ENCODE results near the gene NRAP.

The NRAP gene, protein sequence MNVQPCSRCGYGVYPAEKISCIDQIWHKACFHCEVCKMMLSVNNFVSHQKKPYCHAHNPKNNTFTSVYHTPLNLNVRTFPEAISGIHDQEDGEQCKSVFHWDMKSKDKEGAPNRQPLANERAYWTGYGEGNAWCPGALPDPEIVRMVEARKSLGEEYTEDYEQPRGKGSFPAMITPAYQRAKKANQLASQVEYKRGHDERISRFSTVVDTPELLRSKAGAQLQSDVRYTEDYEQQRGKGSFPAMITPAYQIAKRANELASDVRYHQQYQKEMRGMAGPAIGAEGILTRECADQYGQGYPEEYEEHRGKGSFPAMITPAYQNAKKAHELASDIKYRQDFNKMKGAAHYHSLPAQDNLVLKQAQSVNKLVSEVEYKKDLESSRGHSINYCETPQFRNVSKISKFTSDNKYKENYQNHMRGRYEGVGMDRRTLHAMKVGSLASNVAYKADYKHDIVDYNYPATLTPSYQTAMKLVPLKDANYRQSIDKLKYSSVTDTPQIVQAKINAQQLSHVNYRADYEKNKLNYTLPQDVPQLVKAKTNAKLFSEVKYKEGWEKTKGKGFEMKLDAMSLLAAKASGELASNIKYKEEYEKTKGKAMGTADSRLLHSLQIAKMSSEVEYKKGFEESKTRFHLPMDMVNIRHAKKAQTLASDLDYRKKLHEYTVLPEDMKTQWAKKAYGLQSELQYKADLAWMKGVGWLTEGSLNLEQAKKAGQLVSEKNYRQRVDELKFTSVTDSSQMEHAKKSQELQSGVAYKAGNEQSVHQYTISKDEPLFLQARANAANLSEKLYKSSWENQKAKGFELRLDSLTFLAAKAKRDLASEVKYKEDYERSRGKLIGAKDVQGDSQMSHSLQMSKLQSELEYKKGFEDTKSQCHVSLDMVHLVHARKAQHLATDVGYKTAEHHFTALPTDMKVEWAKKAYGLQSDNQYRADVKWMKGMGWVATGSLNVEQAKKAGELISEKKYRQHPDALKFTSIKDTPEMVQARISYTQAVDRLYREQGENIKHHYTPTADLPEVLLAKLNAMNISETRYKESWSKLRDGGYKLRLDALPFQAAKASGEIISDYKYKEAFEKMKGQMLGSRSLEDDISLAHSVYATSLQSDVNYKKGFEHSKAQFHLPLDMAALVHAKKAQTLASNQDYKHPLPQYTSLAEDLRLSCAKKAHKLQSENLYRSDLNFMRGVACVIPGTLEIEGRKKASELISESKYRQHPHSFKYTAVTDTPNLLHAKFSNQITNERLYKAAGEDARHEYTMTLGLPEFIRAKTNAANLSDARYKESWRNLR (N-terminal part only)

DNA sequence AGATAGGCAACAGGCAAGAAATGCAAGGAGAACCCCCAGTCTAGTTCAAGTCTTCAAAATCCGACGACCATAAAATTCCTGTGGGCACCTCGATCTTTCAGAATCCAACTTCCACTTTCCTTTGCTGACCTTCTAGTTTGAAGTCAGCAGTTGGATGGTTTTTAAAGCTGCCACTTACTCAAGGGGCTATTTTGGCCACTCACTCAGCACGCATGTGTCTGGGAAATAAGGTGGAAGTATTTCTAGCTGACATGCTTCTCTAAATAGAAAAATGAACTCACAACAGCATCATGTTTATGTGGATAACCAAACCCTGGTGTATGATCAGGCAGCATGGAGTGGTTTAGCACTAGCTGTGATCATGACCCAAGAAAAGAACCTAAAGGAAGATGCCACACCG is at the start of gene NRAP:
Gene NRAP (minus strand): TSS at position 134 of the 400 bp plus-strand sequence. CDS start 159 bp downstream, outside the sequence.
- no peak for DNase-seq (ENCODE audit: low read depth in 2 of 2)

- DNase-seq (ENCODE audit: low read depth in 2 of 2), result no peak
These were observed 49.8 kb upstream of the NRAP start for GRCh38 chr10:113713640-113713982.

DNA sequence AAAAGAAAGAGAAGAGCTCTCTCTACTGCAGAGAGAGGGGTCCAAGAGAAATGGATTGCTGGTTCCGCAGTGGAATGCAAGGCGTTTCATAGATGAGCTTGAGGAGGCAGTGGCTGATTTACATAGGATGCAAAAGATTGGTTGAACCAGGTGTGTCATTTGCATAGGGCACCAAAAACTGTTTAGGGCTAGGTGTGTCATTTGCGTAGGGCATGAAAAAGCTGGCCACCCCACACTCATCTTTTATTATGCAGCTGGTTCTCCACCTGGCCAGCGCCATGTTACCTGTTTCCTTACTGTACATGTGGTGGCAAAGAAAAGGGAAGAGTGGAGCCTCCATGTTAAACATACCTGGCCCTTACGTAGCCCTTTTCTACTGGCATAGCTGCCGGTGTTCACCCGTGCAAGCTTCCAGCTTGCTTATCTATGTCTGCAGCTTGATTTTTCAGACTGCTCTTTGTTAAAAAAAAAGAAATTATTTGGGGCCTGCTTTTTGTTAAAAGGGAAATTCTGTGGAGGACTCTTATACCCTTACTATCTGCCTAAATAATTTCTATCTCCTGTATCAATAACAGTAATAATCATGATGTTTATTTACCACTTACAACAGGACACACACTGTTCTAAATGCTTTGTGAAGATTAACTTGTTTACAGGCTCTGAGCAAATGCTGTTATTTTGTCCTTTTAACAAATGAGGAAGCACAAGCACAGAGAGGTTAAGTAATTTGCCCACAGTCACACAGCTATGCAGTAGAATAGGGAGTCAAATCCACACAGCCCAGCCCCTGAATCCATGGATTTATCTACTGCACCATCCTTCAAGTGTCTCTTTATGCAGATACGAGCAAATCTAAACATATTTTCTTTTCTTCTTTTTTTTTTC is 49.2 kb upstream of the NRAP start:
- DNase-seq (ENCODE audit: low read depth in 2 of 2), result no peak

GRCh38 chr10:113712024-113712423 is 48.2 kb upstream of the NRAP start:
- no peak for DNase-seq (ENCODE audit: low read depth in 2 of 2)

- no peak for DNase-seq (ENCODE audit: low read depth in 2 of 2)
These were observed 47.3 kb upstream of the NRAP start for GRCh38 chr10:113711142-113711541.

DNA sequence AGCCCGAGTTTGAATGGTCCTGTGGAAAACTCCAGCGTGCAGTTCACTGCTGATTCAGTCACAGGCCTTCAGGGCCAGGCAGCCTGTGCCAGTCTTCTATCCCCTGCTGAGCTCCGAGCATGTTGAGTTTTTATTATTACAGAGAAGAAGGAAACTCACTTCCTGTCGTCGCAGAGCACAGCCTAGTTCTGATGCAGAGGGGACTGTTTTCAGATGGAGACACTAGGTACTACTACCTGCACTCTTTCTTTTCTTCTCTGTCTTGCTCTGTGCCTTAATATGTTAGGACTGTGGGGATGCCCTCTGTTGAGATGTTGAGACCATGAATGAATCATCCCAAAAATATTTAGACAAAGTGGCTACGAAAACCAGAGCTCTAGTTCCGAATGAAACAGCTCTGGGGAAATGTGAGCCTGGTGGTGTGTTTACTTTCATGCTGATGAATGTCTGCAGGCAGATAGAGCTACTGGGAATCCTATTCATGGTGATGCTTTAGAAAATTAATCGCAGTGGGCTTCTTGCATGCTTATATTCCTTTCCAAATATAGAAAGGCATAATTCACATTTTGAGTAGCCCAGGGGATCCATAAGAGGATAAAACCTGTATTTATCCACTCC is 45.5 kb upstream of the NRAP start:
- no peak for DNase-seq (ENCODE audit: low read depth in 2 of 2)

GRCh38 chr10:113708640-113709039 is 44.8 kb upstream of the NRAP start:
- DNase-seq (ENCODE audit: low read depth in 2 of 2), result no peak

- DNase-seq (ENCODE audit: low read depth in 2 of 2), result no peak
These were observed 42.8 kb upstream of the NRAP start for GRCh38 chr10:113706623-113707022.

DNA sequence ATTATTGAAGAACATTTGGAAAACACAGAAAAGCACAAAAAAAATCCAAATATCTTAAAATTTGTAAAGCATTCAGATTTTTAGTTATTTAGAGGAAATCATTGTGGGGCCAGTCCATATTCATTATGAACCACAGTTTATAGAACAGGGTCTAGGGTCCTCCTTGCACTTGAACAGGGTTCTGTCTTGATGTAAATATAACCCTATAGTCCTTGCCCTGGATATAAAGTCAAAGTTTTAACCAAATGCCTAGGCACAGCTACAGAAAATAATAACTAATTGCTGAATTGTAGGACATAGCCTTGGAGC is 41.5 kb upstream of the NRAP start:
- no peak for DNase-seq (ENCODE audit: low read depth in 2 of 2)

DNA sequence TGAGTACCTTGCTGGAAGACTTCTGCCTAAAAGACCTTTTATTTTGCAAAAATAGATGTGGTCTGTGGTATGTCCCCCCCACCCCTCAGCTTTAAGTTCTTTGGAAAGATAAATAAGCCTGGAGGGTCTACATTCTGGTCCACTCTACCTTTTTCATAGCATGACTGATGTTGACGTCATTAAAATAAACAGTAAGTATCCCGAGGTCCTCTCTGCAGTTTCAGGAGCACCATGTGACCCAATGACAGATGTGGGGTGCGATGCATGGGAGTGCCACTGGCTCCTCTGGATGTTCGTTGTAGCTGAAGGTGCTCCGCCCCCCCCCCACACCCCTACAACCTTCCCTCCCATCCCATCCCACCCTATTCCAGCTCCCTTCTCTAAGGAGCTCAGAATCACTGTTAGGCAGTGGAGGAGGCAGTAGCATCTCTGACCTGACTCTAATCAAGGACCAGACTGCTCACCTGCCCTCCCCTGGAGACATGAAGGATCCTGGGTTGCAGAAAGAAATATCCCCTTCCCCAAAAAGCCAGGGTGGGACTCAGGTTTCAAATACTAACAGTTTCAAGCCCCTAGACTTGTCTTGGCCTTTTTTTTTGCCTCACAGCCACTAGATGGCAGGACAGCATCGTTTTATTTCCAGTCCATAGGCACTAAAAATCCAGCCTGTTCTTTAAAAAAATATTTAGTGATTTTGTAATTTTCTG is 40.9 kb upstream of the NRAP start:
- DNase-seq (ENCODE audit: low read depth in 2 of 2), result no peak

DNA sequence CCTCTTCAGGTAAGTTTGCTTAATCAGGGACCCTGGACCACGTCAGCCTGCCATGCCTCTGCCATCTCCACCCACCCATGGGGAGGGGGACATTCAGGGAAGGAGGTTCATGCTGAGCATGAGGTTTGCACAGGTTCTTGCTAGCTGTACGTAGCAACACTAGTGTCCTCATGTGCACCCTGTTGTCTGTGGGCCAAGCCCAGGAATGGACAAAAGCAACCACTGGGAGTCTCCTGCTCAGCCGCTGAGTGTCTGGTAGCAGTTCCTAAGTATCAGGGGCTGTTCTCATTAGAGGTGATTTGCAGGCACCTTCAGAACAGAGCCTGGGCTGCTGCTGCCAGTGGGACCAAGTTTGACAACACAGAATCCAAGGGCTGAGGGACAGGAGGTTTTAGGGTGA is 33.8 kb upstream of the NRAP start:
- no peak for DNase-seq (ENCODE audit: low read depth in 2 of 2)

- no peak for DNase-seq (ENCODE audit: low read depth in 2 of 2)
These were observed 31.9 kb upstream of the NRAP start for GRCh38 chr10:113695691-113696090.

- no peak for DNase-seq (ENCODE audit: low read depth in 2 of 2)
These were observed 29.5 kb upstream of the NRAP start for GRCh38 chr10:113693348-113693747.

GRCh38 chr10:113692271-113692670 is 28.4 kb upstream of the NRAP start:
- DNase-seq (ENCODE audit: low read depth in 2 of 2), result no peak

DNA sequence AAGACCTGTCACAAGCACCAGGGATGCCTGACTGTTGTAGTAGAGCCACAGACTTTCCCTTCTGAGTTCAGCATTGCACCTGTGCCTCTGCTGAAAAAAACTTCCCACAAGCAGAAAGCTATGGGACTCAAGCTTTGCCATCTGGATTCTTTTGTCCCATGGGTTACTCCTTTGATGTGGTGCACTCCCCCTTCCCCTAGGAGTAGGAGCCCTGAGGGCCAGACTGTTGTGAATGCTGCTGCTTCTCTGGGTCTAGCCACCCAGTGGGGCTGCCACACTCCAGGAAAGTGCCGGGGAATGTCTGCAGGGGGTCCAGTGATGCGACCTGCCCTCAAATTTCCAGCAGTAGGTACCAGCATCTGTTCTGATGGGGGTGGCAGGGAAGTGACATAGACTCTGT is 27.5 kb upstream of the NRAP start:
- no peak for DNase-seq (ENCODE audit: low read depth in 2 of 2)

DNA sequence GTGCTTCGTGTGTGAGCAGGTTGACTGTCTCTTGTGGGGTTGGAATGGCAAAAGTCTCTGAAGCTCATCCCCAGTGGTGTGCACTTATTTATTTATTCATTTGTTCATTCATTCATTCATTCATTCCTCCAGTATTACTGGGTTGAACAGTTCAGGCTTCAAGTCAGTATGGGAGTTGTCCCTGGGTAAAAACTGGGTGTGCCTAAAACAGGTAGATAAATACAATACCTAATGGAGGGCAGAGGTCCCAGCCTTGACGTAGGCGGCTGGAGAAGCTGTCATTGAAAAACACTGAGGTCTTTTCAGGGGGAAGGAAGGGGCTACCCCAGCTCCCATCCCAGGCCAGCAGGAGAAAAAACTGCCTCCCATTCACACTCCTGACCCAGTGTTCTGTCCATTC is 26.9 kb upstream of the NRAP start:
- no peak for DNase-seq (ENCODE audit: low read depth in 2 of 2)

DNA sequence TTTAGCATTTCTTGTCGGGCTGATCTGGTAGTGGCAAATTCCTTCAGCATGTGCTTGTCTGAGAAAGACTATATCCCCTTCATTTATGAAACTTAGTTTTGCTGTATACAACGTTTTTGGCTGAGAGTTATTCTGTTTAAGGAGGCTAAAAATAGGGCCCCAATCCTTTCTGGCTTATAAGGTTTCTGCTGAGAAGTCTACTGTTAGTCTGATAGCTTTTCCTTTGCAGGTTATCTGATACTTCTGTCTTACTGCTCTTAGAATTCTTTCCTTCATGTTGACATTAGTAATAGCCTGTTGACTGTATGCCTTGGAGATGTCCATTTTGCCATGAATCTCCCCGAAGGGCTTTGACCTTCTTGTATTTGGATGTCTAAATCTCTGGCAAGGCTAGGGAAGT is 25.7 kb upstream of the NRAP start:
- DNase-seq (ENCODE audit: low read depth in 2 of 2), result no peak

DNA sequence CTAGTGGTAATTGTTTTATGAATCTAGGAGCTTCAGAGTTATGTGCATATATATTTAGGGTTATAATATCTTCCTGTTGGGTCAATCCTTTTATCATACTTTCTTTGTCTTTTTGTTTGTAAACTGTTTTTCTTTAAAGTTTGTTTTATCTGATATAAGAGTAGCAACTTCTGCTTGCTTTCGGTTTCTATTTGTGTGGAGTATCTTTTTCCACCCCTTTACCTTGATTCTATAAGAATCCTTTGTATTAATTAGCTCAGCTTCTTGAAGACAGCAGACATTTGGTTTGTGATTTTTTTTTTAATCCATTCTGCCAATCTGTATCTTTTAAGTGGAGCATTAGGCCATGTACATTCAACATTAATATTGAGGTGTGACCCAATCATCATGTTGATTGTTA is 25.2 kb upstream of the NRAP start:
- no peak for DNase-seq (ENCODE audit: low read depth in 2 of 2)

DNA sequence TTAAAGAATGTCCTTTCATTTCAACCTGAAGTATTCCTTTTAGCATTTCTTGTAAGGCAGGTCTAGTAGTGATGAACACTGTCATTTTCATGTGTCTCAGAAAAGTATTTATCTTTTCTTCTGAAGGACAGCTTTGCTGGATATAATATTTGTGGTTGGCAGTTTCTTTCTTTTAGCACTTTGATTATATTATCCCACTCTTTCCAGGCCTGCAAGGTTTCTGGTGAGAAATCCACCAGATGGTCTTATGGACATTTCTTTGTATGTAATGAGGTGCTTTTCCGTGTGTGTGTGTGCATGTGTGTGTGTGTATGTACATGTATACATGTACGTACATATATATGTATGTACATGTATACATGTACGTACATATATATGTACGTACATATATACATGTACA is 23.2 kb upstream of the NRAP start:
- DNase-seq (ENCODE audit: low read depth in 2 of 2), result no peak

- DNase-seq (ENCODE audit: low read depth in 2 of 2), result no peak
These were observed 22.2 kb upstream of the NRAP start for GRCh38 chr10:113686028-113686427.

Data from stimulated activated CD4-positive, alpha-beta T cell treated with anti-CD3 and anti-CD28 coated beads, Interleukin-1b, Interleukin-23, amount 100 ng/mL, for 1 hour (primary cell).